ENCODE results near the gene AGFG1.
"Not testable (repeated sequence)": the region's sequence is repeated elsewhere in the genome, so short reads cannot be mapped to it uniquely, and the experiment has no call there.

Gene AGFG1

DNA sequence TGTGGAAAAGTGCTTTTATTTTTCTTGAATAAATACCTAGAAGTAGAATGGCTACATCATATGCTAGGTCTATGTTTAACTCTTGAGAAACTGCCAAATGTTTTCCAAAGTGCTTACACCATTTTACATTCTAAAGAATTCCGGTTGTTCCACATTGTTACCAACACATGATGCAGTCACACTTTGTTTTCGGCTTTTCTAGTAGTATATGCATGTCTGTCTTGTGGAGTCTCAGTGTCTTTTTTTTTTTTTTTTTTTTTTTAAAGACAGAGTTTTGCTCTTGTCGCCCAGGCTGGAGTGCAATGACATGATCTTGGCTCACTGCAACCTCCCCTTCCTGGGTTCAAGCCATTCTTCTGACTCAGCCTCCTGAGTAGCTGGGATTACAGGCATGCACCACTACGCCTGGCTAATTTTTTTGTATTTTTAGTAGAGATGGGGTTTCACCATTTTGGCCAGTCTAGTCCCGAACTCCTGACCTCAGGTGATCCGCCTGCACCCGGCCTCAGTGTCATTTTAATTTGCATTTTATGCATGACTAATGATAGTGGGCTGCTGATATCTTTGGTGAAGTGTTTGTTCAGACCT lies 46.4 kb downstream of the AGFG1 start:
- not testable (repeated sequence) for DNase-seq (ENCODE audit: low read depth, low spot score); H3K4me3 ChIP-seq (ENCODE audit: low read length)

DNA sequence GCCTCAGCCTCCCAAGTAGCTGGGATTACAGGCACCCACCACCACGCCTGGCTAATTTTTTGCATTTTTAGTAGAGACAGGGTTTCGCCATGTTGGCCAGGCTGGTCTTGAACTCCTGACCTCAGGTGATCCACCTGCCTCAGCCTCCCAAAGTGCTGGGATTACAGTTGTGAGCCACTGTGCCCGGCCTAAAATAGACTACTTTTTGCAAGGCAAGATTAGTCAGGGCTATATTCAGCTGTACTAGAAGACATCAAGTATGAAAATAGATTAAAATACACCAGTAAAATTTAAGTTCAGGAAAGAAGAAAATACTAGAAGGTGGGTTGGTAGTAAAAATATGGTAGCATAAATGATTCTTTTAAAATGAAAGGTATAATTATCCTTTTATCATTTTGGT lies 49.2 kb downstream of the AGFG1 start:
- DNase-seq (ENCODE audit: low read depth, low spot score); H3K4me3 ChIP-seq (ENCODE audit: low read length): not testable (repeated sequence)

DNA sequence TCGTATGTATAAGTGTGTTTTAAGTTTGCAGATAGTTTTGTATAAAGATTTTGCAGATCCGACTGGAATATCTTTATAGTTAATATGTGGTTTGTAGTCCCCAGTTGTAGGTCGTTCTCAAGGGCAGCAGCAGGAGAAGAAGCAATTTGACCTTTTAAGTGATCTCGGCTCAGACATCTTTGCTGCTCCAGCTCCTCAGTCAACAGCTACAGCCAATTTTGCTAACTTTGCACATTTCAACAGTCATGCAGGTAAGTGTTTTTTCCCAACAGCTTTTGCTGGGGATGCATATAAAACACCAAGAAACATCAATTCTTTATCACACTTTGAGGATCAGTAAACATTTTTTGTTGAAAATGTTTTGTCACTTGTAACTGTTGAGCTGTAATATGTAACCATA lies 52.7 kb downstream of the AGFG1 start:
- DNase-seq (ENCODE audit: low read depth, low spot score): no peak
- no peak overlapping the region for H3K4me3 ChIP-seq (ENCODE audit: low read length)

DNA sequence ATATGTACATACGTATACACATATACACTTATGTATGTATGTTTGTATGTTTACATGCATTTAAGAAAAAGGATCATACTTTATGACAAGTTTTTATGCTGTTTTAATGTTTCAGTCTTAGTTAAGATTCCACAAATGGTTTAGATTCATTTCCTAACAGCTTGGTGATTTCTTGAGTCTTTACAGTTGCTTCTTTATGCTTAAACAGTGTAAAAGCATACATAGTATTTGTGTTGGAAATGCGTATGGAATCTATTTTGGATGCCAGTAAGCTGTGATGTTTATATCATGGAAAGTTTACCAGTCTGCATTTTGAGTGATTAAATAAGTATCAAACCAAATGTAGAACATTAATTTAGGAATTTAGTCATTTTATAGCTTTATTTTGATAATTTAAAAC lies 55.4 kb downstream of the AGFG1 start:
- DNase-seq (ENCODE audit: low read depth, low spot score): no peak
- no peak overlapping the region for H3K4me3 ChIP-seq (ENCODE audit: low read length)

DNA sequence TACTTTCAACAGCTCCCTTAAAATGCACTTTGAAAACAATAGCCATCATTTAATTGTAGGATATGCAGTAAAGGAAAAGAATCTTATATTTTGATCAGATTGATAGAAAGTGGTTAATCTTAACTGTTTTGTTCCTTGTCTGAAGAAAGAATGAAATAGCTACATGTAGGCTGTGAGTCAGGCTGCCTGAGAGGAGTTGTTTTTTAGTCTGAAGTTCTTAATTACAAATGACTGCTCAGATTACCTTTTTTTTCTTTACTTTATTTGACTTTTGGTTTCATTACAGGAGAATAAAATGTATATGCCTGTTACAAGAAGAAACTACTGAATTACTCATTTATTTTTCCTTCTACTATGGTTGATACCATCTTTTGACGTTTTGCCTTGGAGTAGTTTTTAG lies 56.8 kb downstream of the AGFG1 start:
- no peak for DNase-seq (ENCODE audit: low read depth, low spot score)

DNA sequence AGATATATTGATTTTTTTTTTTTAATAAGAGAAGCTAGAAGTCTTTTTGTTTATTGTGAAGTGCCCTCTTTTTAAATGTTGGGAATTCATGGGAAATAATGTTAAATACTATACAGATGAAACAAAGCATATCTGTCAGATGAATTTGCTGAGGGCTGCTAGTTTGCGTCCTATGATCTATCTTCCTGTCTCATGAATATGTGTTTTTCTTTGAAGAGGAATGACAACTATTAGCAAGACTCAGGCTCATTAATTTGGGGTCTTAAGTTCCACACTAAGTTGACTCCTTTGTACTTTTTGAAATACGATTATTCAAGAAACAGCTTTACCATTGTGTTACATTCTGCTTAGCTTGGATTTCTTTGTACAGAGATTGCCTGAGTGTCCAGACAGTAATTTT lies 57.9 kb downstream of the AGFG1 start:
- DNase-seq (ENCODE audit: low read depth, low spot score): no peak
- no peak overlapping the region for H3K4me3 ChIP-seq (ENCODE audit: low read length)

More for the DNA sequence above, 56.8 kb downstream of the AGFG1 start:
- H3K4me3 ChIP-seq (ENCODE audit: low read length): no peak overlapping the region

DNA sequence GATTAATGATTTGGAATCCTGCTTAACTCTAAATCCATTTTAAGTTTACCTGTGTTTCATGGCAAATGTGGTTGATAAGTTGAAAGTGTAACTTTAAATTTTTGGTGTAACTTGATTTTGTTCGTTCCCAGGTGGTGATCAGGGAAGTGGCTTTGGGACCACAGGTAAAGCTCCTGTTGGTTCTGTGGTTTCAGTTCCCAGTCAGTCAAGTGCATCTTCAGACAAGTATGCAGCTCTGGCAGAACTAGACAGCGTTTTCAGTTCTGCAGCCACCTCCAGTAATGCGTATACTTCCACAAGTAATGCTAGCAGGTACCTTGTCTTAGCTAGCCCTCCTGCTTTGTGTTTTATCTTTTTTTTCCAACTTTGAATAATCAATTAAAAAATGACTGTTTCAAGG lies 62.8 kb downstream of the AGFG1 start:
- H3K4me3 ChIP-seq (ENCODE audit: low read length): no peak overlapping the region
- peak; percentile 32 for DNase-seq (ENCODE audit: low read depth, low spot score)

DNA sequence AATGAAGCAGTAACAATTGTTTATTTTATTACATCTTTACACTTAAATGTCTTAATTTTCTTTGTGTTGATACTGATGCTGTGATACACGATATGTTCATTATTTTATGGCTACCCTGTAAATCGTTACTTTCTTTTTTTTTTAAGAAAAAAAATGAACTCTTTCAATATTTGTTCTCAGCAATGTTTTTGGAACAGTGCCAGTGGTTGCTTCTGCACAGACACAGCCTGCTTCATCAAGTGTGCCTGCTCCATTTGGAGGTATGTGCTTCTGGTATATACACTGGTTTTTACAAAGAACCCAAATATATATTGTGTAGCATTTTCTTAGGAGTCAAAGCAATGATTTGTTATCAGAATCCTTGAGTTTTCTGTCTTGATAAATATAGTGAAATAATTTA lies 64.5 kb downstream of the AGFG1 start:
- H3K4me3 ChIP-seq (ENCODE audit: low read length): no peak overlapping the region
- no peak for DNase-seq (ENCODE audit: low read depth, low spot score)

DNA sequence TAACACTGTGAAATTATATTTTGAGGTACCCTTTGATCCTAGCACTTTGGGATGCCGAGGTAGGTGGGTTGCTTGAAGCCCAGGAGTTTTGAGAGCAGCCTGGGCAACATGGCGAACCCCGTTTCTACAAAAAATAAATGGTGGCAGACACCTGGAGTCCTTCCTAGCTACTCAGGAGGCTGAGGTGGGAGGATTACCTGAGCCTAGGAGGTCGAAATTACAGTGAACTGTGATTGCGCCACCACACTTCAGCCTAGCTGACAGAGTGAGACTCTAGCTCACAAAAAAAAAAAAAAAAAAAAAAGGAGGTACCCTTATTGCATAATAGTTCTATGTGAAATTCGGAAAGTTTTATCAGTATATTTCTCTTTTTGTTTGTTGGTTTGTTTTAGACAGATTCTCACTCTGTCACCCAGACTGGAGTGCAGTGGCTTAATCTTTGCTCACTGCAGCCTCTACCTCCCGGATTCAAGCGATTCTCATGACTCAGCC lies 67.6 kb downstream of the AGFG1 start:
- no peak for DNase-seq (ENCODE audit: low read depth, low spot score)

DNA sequence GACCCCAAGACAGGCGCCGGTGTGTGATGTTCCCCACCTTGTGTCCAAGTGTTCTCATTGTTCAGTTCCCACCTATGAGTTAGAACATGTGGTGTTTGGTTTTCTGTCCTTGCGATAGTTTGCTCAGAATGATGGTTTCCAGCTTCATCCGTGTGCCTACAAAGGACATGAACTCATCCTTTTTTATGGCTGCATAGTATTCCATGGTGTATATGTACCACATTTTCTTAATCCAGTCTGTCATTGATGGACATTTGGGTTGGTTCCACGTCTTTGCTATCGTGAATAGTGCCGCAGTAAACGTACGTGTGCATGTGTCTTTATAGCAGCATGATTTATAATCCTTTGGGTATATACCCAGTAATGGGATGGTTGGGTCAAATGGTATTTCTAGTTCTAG lies 68.4 kb downstream of the AGFG1 start:
- DNase-seq (ENCODE audit: low read depth, low spot score); H3K4me3 ChIP-seq (ENCODE audit: low read length): not testable (repeated sequence)

More for the DNA sequence above, 67.6 kb downstream of the AGFG1 start:
- no peak overlapping the region for H3K4me3 ChIP-seq (ENCODE audit: low read length)

DNA sequence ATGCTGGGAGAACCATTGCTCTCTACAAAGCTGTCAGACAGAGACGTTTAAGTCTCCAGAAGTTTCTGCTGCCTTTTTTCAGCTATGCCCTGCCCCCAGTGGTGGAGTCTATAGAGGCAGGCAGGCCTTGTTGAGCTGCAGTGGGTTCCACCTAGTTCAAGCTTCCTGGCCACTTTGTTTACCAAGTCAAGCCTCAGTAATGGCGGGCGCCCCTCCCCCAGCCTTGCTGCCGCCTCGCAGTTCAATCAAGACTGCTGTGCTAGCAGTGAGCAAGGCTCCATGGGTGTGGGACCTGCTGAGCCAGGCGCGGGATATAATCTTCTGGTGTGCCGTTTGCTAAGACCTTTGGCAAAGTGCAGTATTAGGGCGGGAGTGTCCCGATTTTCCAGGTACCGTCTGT lies 74.0 kb downstream of the AGFG1 start:
- peak; percentile 51 for DNase-seq (ENCODE audit: low read depth, low spot score)

DNA sequence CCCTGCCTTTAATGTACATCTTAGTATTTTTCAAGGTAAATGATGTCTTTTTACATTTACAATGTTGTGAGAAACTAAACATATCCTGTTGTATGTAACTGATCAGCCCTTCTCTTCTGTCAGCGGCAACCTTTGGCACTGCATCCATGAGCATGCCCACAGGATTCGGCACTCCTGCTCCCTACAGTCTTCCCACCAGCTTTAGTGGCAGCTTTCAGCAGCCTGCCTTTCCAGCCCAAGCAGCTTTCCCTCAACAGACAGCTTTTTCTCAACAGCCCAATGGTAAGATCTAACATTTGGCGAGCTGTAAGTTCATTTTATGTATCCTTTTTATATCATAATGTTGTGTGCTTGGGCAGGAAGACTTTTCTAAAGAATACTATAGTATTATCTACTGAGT lies 79.9 kb downstream of the AGFG1 start:
- DNase-seq (ENCODE audit: low read depth, low spot score): no peak

More for the DNA sequence above, 74.0 kb downstream of the AGFG1 start:
- H3K4me3 ChIP-seq (ENCODE audit: low read length): no peak overlapping the region

DNA sequence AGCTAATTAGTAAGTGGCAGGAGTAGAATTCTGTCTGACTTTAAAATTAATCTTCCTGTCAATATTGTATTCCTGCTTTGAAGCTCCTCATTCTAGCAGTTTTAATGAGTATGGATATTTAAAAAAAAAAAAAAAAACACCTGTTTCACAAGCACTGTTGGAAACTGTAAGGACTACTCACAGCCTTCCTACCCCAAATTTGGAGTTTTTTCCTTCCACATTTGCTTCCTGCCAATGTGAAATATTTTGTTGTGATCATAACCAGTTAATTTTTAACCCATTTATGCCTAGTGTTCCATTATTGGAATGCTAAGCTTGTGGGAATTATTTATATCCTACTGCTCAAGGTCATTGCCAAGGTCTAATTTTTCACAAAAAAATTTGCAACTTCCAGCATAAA lies 90.6 kb downstream of the AGFG1 start:
- H3K4me3 ChIP-seq (ENCODE audit: low read length): no peak overlapping the region
- no peak for DNase-seq (ENCODE audit: low read depth, low spot score)

More for the DNA sequence above, 79.9 kb downstream of the AGFG1 start:
- no peak overlapping the region for H3K4me3 ChIP-seq (ENCODE audit: low read length)

DNA sequence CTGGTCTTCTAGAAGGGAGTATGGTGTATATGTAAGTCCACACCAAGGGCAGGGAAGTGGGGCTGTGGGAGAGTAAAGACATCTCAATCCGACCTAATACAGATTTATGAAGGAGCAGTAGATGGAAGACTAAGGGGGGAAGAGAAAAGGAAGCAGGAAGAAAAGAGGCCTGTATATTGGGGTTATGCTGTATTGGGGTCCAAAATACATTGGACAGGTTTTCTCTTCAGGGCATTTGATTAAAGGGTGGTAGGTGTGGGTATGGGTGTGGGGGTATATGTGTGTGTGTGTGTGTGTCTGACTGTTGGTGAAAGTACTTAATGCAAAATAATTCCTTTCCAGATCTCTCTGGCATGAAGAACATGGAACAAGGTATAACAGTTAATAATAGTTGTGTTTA lies 93.1 kb downstream of the AGFG1 start:
- H3K4me3 ChIP-seq (ENCODE audit: low read length): no peak overlapping the region
- no peak for DNase-seq (ENCODE audit: low read depth, low spot score)

DNA sequence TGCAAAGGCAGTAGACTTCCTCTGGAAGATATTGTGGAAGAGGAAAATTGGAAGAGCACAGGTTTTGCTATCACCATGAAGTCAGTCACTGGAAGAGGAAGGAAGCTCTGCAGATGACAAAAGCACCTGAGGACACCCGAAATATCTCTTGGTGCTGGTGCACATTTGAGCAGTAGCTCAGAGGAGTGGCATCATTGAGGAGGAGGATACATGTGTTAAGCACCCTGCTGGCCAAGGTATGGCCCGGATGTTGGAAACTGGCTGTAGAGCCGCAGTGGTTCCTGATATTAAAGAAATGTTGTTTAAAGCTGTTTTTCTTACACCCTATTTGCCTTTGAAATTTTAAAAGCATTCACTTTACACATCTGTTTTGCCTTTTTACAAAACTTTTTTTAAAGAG lies 94.1 kb downstream of the AGFG1 start:
- H3K4me3 ChIP-seq (ENCODE audit: low read length): no peak overlapping the region
- DNase-seq (ENCODE audit: low read depth, low spot score): no peak

DNA sequence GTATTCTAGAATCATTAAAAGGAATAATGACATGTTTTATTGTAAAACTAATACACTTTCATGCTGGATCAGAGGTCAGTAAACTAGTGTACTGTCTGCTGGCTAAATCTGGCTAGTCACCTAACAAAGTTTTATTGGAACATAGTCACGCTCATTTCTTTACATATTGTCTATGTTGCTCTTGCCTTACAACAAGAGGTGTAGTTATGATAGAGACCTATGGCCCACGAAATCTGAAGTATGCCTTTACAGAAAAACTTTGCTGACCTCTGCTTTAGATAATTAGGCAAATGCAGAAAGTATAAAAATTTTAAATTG lies 96.9 kb downstream of the AGFG1 start:
- no peak for DNase-seq (ENCODE audit: low read depth, low spot score)
- no peak overlapping the region for H3K4me3 ChIP-seq (ENCODE audit: low read length)

DNA sequence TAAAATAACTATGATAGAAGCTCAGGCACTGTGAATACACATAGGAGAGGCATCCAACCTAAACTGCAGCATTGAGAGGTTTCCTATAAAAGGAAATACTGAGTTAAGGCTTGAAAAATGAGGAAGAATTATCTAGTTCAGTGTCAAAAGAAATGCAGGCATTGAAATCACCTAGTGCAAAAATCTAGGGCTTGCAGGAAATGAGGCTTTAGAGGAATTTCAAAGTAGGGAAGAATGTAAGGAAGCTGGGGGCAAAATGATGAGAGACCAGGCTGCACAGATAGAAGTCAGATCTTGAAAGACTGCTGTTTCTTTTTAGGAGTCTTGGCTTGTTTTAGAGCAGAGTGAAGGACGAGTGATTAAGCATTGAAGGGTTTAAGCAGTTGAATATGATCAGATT lies 98.7 kb downstream of the AGFG1 start:
- DNase-seq (ENCODE audit: low read depth, low spot score): no peak
- no peak overlapping the region for H3K4me3 ChIP-seq (ENCODE audit: low read length)

DNA sequence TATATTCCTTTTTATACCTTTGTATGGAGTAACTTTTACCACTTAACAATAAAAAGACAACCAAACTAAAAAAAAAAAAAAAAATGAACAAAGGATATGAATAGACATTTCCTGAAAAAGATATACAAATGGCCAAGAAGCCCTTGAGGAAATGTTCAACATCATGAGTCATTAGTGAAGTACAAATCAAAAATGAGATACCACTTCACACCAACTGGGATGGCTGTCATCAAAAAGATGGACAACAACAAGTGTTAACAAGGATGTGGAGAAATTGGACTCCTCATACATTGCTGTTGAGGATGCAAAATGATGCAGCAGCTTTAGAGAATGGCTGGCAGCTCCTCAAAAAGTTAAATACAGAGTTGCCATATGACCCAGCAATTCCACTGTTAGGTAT lies 104.2 kb downstream of the AGFG1 start:
- no peak overlapping the region for H3K4me3 ChIP-seq (ENCODE audit: low read length)
- DNase-seq (ENCODE audit: low read depth, low spot score): no peak

DNA sequence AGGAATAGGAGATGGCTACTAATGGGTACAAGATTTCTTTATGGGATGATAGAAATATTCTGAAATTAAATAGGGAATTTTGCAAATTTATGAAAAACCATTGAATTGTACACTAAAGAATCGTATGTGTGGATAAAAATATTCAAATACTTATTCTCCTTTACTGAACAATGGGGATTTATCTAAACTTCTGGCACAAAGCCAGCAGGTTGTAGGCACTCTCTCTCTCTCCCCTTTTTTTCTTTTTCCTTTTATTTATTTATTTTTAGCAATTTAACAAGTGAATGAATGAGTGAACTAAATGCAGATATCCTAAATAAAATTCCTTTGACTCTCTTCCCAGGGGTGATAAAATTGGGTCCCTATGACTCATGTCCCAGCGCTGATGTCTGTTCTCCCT lies 104.9 kb downstream of the AGFG1 start:
- DNase-seq (ENCODE audit: low read depth, low spot score): no peak
- no peak overlapping the region for H3K4me3 ChIP-seq (ENCODE audit: low read length)

DNA sequence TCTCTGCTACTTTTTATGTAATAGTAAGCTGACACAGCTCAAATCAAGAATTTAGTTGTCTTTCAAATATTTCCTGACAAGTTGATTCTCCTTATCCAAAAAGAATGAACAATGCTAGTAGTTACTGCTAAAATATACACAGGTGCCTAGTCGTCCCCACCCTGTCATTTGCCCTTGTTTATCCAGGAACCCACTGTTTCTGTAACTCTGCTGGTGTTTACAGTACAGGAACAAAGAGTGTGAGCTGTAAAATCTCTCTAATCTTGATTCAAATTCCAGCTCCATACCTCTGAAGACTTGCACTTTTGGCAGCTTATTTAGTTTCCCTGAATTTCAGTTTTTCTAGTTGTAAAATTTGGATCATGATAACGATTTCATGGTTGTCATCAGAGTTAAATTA lies 105.6 kb downstream of the AGFG1 start:
- no peak for DNase-seq (ENCODE audit: low read depth, low spot score)
- no peak overlapping the region for H3K4me3 ChIP-seq (ENCODE audit: low read length)

DNA sequence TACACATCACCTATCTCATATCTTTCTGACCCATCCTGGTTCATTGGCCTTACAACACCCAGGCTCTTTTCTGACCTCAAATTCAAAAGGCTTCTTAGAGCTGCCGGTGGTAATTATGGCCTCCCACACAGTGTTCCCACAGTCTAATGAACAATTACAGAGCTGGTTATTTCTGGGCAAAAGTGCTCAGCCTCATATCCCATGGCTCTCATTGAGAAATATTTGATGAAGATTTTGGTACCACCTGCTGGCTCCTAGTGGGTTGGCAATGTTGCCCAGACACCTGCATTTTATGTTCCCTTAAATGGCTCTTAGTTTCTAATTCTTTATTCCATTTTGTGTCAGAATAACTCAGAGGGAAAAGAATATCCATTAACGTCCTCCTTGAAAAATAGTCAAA lies 106.7 kb downstream of the AGFG1 start:
- H3K4me3 ChIP-seq (ENCODE audit: low read length): no peak overlapping the region
- DNase-seq (ENCODE audit: low read depth, low spot score): no peak

DNA sequence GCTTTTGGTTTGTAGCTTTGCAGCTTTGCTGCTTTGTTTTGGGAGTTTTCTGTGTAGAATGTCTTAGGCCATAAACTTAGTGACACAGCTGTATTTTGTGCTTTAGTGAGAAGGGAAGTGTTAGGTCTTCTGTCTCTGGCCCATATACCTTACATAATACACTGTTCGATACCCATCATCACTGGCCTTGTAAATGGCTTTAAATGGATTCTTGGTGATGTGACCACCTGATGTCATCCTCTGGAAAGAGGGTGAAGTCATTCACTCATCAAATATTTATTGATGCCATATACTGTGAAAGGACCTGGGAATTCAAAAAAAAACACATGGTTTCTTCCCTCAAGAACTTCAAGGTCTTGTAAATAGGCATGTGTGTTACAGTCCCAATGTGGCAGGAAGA lies 107.8 kb downstream of the AGFG1 start:
- H3K4me3 ChIP-seq (ENCODE audit: low read length): no peak overlapping the region

More for the DNA sequence above, 107.8 kb downstream of the AGFG1 start:
- DNase-seq (ENCODE audit: low read depth, low spot score): no peak
